Hippocampal formation (tissue), 2 donors: ENCODE data around the gene FFAR4.

ENCODE experiments used
- DNase-seq, 2 donors: peaks; one replicate each; lab custom pipeline; 2025; lab: John Stamatoyannopoulos, UW

Gene FFAR4

DNA sequence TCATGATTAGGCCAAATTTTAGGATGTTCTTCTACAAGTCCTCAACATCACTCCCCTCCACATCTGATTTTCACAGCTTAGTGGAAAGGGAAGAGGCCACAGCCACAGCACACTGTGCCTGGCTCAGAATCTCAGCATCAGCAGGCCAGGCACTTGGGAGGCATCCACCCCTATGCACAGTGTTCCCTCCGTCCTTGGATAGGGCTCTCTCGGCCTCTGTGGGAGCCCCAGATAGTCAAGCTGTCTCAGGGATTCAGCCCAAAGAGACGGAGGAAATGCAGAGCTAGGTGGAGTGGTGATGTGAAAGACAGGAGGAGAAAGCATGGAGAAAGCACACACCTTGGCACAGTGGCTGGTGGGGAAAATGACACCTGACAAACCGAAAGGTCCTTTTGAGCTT lies 33.3 kb downstream of the FFAR4 start:
- DNase-seq: no peak

DNA sequence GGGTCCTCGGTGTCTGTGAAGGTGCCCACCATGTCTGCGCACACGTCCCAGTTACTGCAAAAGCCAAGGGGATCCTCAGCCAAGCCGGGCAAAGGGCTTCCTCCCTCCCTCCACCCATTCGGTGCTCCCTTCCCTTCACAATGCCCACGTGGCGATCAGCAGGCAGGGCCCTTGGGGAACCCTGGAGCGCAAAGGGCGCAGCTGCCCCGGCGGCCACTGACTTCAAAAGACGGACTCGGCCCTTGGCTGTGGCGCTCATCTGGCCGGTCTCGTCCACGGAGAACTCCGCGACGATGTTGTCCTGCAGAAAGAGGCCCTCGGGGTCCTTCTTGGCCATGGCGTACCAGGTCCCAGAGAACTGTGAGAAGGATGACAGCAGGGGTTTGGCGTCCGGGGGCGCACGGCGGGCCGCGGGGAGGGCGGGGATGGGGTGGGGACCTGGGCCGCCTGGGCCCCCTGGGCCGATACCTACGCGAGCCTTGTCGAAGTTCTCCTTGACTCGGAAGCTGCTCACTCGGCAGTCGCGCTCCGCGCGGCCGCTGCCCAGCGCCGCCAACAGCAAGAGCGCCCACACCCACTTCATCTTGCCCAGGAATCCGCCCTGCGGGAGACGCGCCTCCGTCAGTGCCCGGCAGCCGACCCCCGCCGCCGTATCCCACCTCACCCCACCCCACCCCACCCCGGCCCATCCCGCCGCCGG lies 34.1 kb downstream of the FFAR4 start:
- no peak for DNase-seq

- no peak for DNase-seq
These were observed 34.8 kb downstream of the FFAR4 start, which contains the start of gene RBP4 for GRCh38 chr10:93601146-93601773. TSS of gene RBP4 (minus strand) at chr10:93601235. CDS start at chr10:93601028, 207 bp downstream.

GRCh38 chr10:93601774-93602162 lies 35.3 kb downstream of the FFAR4 start:
- no peak for DNase-seq

GRCh38 chr10:93603023-93603422 lies 36.6 kb downstream of the FFAR4 start:
- no peak for DNase-seq

DNA sequence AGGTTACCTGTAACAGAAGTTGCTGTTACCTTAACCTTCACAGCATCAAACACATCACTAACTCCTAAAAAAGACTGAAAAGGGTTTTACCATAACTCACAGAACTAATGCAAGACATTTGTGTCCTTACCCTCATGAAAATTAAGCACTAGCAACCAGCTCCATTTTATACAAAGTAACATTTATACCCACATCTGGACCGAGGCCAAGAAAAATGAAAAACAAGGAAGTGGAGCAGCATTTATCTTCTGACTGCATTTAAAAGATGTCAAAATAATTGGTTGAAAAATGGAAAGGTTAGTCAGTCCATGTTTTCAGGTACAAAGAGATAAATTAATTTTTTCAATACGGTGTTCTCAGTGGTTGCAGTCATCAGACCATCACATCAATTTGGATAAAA lies 37.7 kb downstream of the FFAR4 start:
- DNase-seq: no peak

DNA sequence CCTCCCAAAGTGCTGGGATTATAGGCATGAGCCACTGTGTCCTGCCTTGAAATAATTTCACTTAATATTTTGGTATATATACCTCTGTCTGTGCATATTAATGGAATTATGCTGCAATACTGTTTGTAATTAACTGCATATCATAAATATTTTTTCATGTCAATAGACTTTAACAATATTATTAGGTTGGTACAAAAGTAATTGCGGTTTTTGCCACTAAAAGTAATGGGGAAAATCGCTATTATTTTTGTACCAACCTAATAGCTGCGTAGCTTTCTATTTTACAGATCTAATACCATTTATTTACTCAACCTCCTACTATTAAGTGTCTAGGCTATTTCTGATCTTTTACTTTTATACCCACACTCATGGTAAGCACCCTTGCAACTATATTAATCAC lies 42.0 kb downstream of the FFAR4 start:
- no peak for DNase-seq

GRCh38 chr10:93612311-93612710 lies 45.8 kb downstream of the FFAR4 start, which contains the start of gene PDE6C:
TSS of gene PDE6C (plus strand) at chr10:93612537. CDS start at chr10:93612726, 189 bp downstream.
- DNase-seq: no peak

DNA sequence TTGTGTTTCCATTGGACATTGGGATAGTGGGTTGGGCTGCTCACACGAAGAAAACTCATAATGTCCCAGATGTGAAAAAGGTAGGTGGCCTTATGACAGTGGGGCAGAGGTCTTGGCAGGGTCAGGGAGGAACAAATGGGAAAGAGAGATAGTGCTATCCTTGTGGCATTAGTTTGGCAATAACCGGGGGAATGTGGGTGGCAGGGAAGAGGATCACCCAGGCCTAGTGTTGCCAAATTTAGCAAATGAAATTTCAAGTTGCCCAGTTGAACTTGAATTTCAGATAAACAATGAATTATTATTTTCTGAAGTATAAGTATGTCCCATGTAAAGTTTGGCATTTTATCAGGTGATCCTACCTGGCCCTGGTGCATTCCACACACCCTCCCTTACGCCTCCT lies 46.7 kb downstream of the FFAR4 start:
- DNase-seq: no peak

DNA sequence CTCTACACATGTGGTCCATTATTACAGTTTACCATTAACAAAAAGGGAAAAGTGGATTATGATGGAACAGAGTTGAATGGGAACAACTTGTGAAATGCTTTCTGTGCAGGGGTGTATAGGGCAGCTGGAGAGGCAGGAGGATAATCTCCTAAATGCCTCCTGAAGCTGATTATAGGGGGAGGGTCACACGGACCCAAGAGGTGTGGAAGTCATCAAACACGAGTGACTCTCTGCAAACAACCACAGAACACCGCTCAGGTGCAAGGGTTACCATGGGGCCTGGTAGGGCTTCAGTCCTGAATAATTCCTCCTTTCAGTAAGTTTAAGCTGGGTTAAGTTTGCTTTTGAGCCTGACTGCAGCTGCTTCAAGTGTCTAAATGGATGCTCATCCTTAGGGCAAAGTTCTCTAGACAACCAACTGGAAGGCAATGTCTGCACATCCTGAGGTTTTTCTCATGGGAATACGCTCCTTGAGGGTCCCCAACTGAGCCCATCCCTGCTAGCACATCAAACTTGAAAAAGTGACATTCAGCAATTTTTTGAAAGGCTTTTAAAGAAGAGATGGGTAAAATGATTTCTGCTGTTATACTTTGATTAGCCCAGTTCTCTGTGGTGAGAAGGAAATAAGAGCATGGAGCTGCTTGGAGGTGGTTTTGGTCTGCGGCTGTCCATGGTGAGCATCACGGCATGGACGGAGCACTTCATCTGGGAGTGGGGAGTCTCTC lies 47.8 kb downstream of the FFAR4 start:
- no peak for DNase-seq

GRCh38 chr10:93615576-93616235 lies 49.2 kb downstream of the FFAR4 start:
- DNase-seq: no peak

DNA sequence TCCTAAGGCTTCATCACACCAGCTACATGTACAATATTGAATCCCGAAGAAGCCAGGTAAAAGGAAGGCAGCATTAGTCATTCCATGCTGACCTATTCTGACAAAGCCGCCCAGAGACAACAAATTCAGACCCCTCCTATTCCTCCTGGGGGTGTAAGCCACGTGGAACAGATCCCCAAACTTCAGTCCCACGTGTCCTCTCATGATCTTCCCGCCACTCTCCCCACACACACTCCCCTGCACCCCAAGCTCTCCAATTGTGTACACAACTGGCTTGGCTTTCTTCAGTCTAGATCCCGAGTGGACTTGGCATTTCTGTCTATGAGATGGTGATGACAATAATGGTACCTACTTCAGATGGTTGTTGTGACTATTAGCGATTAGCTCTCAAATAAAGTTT lies 54.5 kb downstream of the FFAR4 start:
- no peak for DNase-seq

DNA sequence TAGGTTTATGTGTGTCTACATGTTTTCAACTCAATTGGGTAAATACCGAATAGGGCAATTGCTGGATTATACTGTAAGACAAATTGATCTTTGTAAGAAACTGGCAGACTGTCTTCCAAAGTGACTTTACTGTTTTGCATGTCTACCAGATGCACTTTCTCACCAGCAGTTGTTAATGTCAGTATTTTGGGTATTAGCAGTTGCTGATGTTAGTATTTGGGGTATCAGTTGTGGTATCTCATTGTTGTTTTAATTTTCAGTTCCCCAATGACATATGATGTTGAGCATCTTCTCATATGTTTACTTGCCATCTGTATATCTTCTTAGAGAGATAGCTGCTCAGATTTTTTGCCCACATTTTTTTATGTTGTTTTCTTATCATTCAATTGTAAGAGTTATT lies 56.5 kb downstream of the FFAR4 start:
- DNase-seq: no peak

DNA sequence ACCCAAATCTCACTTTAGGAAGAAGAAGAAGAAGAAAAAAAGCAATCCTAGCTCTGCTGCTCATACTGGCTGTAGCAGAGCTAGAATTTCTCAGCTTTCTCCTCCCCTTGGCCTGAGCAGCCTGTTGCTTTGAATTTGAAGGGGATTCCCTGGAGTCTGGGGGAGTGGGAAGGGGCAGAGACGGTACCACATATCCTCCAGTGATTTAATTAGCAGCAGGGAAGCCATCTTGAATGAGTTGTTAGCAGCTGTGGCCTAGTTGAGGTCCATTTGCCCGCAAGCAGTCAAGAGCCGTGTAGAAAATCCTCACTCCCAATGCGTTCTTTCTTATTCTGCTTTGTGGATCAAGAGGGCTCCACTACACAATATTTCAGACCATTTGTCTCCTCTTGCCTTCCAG lies 62.4 kb downstream of the FFAR4 start:
- DNase-seq: no peak

DNA sequence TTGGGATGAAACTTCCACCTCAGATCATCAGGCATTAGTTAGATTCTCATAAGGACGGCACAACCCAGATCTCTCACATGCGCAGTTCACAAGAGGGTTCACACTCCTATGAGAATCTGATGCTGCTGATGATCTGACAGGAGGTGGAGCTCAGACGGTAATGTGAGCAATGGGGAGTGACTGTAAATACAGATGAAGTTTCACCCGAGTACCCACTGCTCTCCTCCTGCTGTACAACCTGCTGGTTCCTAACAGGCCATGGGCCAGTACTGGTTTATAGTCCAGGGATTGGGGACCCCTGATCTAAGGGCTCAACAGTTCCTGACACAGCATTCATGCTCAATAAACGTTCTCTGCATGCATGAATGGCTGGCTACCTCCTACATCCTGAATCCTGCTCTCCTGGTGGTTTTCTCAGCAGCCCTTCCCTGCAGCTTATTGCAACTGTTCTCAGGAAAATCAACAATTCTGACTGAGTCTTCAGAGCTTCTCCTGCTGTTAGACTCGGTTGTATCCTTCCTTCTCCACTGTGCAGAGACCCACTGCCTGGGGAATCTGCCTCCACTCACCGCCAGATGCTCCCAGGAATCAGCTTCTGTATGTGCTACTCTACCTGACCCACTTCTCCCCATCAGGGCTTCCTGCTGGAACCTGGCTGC lies 63.3 kb downstream of the FFAR4 start:
- DNase-seq: no peak

GRCh38 chr10:93630625-93631557 lies 64.4 kb downstream of the FFAR4 start:
- no peak for DNase-seq
